Smooth muscle cell (in vitro differentiated cells): ENCODE data around the gene ITGA6. TPM values are rescaled to one million over a fixed set of nuclear protein-coding genes. Genes with fewer than 3 reads are reported as not detected.

Source experiments
- DNase-seq: peaks from one replicate; lab custom pipeline; 2025; ENCODE audit not compliant: unreplicated experiment; lab: John Stamatoyannopoulos, UW
- H2AFZ ChIP-seq: fragments of 200-600 bp; sonication (generic); 2 replicates; pipeline ENCODE4 v1.6.0; 2016; ENCODE audit warnings: antibody characterized with exemption, low read depth, mild to moderate bottlenecking
- H3F3A ChIP-seq: fragments of 200-600 bp; sonication (generic); 2 replicates; pipeline ENCODE4 v1.6.0; 2017; ENCODE audit warnings: antibody characterized with exemption, low read depth
- H3K27ac ChIP-seq: fragments of 200-600 bp; sonication (generic); 2 replicates; pipeline ENCODE4 v1.5.1; 2016; ENCODE audit warnings: low read depth, mild to moderate bottlenecking
- H3K27me3 ChIP-seq: fragments of 200-600 bp; sonication (generic); 2 replicates; pipeline ENCODE4 v1.6.1; 2016; ENCODE audit warnings: low read depth, mild to moderate bottlenecking
- H3K36me3 ChIP-seq: fragments of 200-600 bp; sonication (generic); 2 replicates; pipeline ENCODE4 v1.5.1; 2016; ENCODE audit warnings: low read depth
- H3K4me1 ChIP-seq: fragments of 200-600 bp; sonication (generic); 2 replicates; pipeline ENCODE4 v1.5.1; 2016; ENCODE audit warnings: low read depth
- H3K4me2 ChIP-seq: fragments of 200-600 bp; sonication (generic); 2 replicates; pipeline ENCODE4 v1.6.0; 2016; ENCODE audit warnings: mild to moderate bottlenecking
- H3K4me3 ChIP-seq: fragments of 200-600 bp; sonication (generic); 2 replicates; pipeline ENCODE4 v1.5.1; 2016; ENCODE audit warnings: mild to moderate bottlenecking
- H3K79me2 ChIP-seq: fragments of 200-600 bp; sonication (generic); 2 replicates; pipeline ENCODE4 v1.6.0; 2016; ENCODE audit warnings: low read depth, mild to moderate bottlenecking
- H3K9ac ChIP-seq: fragments of 200-600 bp; sonication (generic); 2 replicates; pipeline ENCODE4 v1.6.0; 2016; ENCODE audit warnings: low read depth
- H3K9me3 ChIP-seq: fragments of 200-600 bp; sonication (generic); replicated peaks from 2 replicates; pipeline ENCODE4 v1.5.1; 2016; ENCODE audit warnings: low read depth
- H4K20me1 ChIP-seq: fragments of 200-600 bp; sonication (generic); 2 replicates; pipeline ENCODE4 v1.6.0; 2016; ENCODE audit warnings: low read depth
- WGBS: methylation state at CpG from one replicate; pipeline ENCODE4 v1.1.7; 2016; ENCODE audit warnings: low lambda C conversion rate; 5-methylcytosine and 5-hydroxymethylcytosine counted together
- polyA plus RNA-seq: library from polyadenylated mRNA; unstranded; fragments of >200 nt; fragmentation: Nextera tagmentation; extraction: Ambion mirVana; gene quantifications from 2 replicates; pipeline ENCODE4 v1.2.1, GENCODE V29; 2016
- total RNA-seq: library from RNA; depleted of rRNA; stranded (reverse); fragments of >200 nt; gene quantifications from 2 replicates; pipeline ENCODE4 v1.2.3, GENCODE V29; 2014
- TF ChIP-seq, protein P1 (sequence below): fragments of 200-600 bp; sonication (generic); IDR thresholded peaks from 2 replicates; pipeline ENCODE4 v1.5.1; 2017; ENCODE audit warnings: borderline replicate concordance, mild to moderate bottlenecking, antibody characterized with exemption; ENCODE audit not compliant: insufficient read depth, poor library complexity, severe bottlenecking

The ITGA6 gene
- total and polyA plus RNA-seq, 2 experiments from 2014 or later, result 11.8 to 198 TPM

DNA sequence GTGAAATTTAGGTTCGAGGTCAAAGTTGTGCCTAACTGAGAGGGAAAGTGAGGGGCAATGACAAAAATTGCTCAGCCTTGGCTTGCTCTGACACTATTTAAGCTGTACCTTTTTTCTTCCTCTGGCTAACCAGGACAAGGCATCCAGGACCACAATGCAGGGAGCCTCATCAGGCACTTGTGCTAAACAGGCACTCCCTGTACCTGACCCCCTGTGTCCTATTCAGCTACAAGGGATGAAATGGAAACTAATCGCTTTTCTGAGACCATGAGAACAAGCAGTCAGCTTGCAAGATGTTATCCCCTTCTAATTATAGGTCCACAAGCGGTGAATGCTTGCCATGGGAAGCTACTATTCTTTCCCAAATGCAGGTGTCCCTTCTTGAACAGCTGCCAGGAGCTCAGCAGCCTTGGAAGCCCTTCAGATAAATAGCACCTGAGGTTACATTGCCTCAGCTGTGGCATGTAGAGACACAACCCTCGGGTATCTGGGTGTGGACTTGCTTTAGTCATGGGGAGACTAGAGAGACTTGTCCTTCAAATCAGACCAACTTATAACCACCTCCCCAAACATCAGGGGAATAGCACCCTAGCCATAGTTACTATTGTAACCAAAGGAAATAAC, 19.1 kb upstream of the ITGA6 start:
- Histone ChIP-seq H3K9ac (no peak overlapping the region), H3F3A (no peaks in the 10 kb centered on the region), H3K4me1 (peaks cover 6% of the 10 kb centered on the region), H3K4me3 (no peak overlapping the region), H3K79me2 (no peaks in the 10 kb centered on the region), H3K4me2 (no peak overlapping the region), H2AFZ (no peak overlapping the region), H3K9me3 (no peaks in the 10 kb centered on the region), H3K27ac (peak overlapping the region; percentile 2), H4K20me1 (no peaks in the 10 kb centered on the region), H3K36me3 (no peaks in the 10 kb centered on the region), H3K27me3 (peaks cover 8% of the 10 kb centered on the region)
- no peak for DNase-seq
- 75% methylated on average over 4 of the region's 4 CpGs for WGBS
- TF ChIP-seq, protein P1, sequence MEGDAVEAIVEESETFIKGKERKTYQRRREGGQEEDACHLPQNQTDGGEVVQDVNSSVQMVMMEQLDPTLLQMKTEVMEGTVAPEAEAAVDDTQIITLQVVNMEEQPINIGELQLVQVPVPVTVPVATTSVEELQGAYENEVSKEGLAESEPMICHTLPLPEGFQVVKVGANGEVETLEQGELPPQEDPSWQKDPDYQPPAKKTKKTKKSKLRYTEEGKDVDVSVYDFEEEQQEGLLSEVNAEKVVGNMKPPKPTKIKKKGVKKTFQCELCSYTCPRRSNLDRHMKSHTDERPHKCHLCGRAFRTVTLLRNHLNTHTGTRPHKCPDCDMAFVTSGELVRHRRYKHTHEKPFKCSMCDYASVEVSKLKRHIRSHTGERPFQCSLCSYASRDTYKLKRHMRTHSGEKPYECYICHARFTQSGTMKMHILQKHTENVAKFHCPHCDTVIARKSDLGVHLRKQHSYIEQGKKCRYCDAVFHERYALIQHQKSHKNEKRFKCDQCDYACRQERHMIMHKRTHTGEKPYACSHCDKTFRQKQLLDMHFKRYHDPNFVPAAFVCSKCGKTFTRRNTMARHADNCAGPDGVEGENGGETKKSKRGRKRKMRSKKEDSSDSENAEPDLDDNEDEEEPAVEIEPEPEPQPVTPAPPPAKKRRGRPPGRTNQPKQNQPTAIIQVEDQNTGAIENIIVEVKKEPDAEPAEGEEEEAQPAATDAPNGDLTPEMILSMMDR, result no peak

DNA sequence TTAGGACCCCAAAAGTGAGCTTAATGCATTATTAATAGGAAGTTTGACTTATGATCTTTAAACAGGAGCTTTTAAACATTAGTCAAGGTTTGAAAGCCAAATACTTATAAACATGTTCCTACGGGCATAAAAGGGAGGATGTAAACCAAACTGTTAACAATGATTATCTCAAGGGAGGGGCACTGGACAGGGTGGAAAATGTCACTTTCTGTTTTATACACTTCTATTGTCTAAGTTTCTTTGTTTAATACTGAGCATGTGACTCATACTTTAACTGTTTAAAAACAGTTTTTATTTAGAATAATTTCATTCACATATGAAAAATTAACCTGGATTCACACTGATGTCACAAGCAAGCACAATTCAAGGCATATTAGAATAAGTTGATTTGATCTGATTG, 18.3 kb upstream of the ITGA6 start:
- no peak for DNase-seq
- Histone ChIP-seq H3F3A (no peaks in the 10 kb centered on the region), H3K27ac (peak overlapping the region; percentile 2), H3K9me3 (no peaks in the 10 kb centered on the region), H4K20me1 (no peaks in the 10 kb centered on the region), H3K79me2 (no peaks in the 10 kb centered on the region), H3K36me3 (no peaks in the 10 kb centered on the region), H3K4me1 (peaks cover under 1% of the 10 kb centered on the region), H3K27me3 (peaks cover 8% of the 10 kb centered on the region), H3K9ac (no peak overlapping the region), H2AFZ (no peak overlapping the region), H3K4me2 (no peak overlapping the region), H3K4me3 (no peak overlapping the region)
- WGBS, result 72% methylated on average over 1 of the region's 1 CpG
- TF ChIP-seq, protein P1, result no peak

DNA sequence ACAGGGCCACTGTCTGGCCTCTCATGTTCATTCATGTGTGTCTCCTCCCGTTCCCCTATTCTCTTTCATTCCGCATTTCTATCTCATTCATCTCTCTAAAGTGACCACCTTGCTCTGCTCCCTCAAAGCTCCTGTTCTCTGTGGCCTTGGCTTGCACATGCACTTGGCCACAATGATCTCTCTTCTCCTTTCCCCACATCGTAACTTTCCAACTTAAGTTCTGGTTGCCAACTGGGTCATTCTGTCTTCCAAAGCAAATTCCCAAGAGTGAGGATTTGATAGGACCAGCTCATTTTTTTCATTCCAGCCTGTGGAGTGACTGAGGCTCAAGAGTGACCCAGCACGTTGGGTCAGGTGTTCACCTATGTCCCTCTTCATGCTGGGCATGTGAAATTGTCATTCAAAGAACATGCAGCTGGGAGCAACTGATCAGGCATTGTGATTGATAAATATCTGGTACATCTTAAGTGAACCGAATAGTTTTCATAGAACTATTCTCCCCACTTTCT, 14.3 kb upstream of the ITGA6 start:
- H2AFZ ChIP-seq, result no peak overlapping the region
- H4K20me1 ChIP-seq, result no peaks in the 10 kb centered on the region
- no peak overlapping the region for H3K9ac ChIP-seq
- no peaks in the 10 kb centered on the region for H3K79me2 ChIP-seq
- no peaks in the 10 kb centered on the region for H3K36me3 ChIP-seq
- no peak overlapping the region for H3K27ac ChIP-seq
- H3K27me3 ChIP-seq, result peaks cover 8% of the 10 kb centered on the region
- no peak overlapping the region for H3K4me2 ChIP-seq
- TF ChIP-seq, protein P1, result no peak
- WGBS, result 75% methylated on average over 5 of the region's 5 CpGs
- no peaks in the 10 kb centered on the region for H3F3A ChIP-seq
- no peak overlapping the region for H3K4me3 ChIP-seq
- DNase-seq, result no peak
- H3K9me3 ChIP-seq, result no peaks in the 10 kb centered on the region
- peaks cover 15% of the 10 kb centered on the region for H3K4me1 ChIP-seq
